ENCODE results near the gene VKORC1.

The VKORC1 gene

GRCh38 chr16:31080035-31080629 lies 14.5 kb downstream of the VKORC1 start:
- no peak overlapping the region for H3K18ac ChIP-seq (ENCODE audit: low read length)
- H2BK15ac ChIP-seq (replicated peaks; ENCODE audit: low read depth) = no peak overlapping the region
- H3K4me3 ChIP-seq (ENCODE audit: low read length) = no peak overlapping the region
- H3K4ac ChIP-seq (ENCODE audit: low read depth, low read length) = no peak overlapping the region
- H3K79me2 ChIP-seq (ENCODE audit: control insufficient read depth, insufficient read depth, low read length) = peaks cover 3% of the 10 kb centered on the region
- H3K27me3 ChIP-seq (ENCODE audit: insufficient read depth, low read length, poor library complexity) = no peaks in the 10 kb centered on the region
- H3K4me1 ChIP-seq (ENCODE audit: control insufficient read depth, low read depth, low read length) = no peaks in the 10 kb centered on the region
- no peak overlapping the region for H3K27ac ChIP-seq (ENCODE audit: low read depth, low read length)
- H3K56ac ChIP-seq (ENCODE audit: low read length) = no peak overlapping the region
- no peak overlapping the region for H4K8ac ChIP-seq (ENCODE audit: low read depth, low read length)
- WGBS (ENCODE audit: extremely low coverage, insufficient coverage, low lambda C conversion rate) = no CpG with 5 or more reads among the region's 40 CpGs
- no peak overlapping the region for H2BK5ac ChIP-seq (ENCODE audit: low read length)
- no peak overlapping the region for H4K5ac ChIP-seq (ENCODE audit: low read length)
- no peak overlapping the region for H2BK120ac ChIP-seq (ENCODE audit: low read depth, low read length)
- no peak overlapping the region for H3K4me2 ChIP-seq (ENCODE audit: low read length)
- H2AK5ac ChIP-seq (ENCODE audit: low read length) = no peak overlapping the region
- H3K36me3 ChIP-seq (ENCODE audit: control insufficient read depth, insufficient read depth, low read length) = no peaks in the 10 kb centered on the region
- no peak overlapping the region for H3K9ac ChIP-seq (ENCODE audit: low read length)
- no peak overlapping the region for H3K23ac ChIP-seq (ENCODE audit: low read length)
- DNase-seq = no peak
- peaks cover 9% of the 10 kb centered on the region for H3K79me1 ChIP-seq (ENCODE audit: low read length)

GRCh38 chr16:31079342-31079944 lies 15.2 kb downstream of the VKORC1 start:
- Histone ChIP-seq H3K27ac (ENCODE audit: low read depth, low read length) (no peak overlapping the region), H2BK5ac (ENCODE audit: low read length) (no peak overlapping the region), H3K79me1 (ENCODE audit: low read length) (peaks cover 14% of the 10 kb centered on the region), H2BK15ac (replicated peaks; ENCODE audit: low read depth) (no peak overlapping the region), H4K8ac (ENCODE audit: low read depth, low read length) (no peak overlapping the region), H3K4me1 (ENCODE audit: control insufficient read depth, low read depth, low read length) (no peaks in the 10 kb centered on the region), H3K4ac (ENCODE audit: low read depth, low read length) (no peak overlapping the region), H3K27me3 (ENCODE audit: insufficient read depth, low read length, poor library complexity) (no peaks in the 10 kb centered on the region), H4K5ac (ENCODE audit: low read length) (no peak overlapping the region), H3K23ac (ENCODE audit: low read length) (no peak overlapping the region), H3K56ac (ENCODE audit: low read length) (no peak overlapping the region), H3K79me2 (ENCODE audit: control insufficient read depth, insufficient read depth, low read length) (peaks cover 6% of the 10 kb centered on the region), H3K4me3 (ENCODE audit: low read length) (no peak overlapping the region), H2AK5ac (ENCODE audit: low read length) (no peak overlapping the region), H3K9ac (ENCODE audit: low read length) (no peak overlapping the region), H3K18ac (ENCODE audit: low read length) (no peak overlapping the region), H3K36me3 (ENCODE audit: control insufficient read depth, insufficient read depth, low read length) (no peaks in the 10 kb centered on the region), H2BK120ac (ENCODE audit: low read depth, low read length) (no peak overlapping the region), H3K4me2 (ENCODE audit: low read length) (no peak overlapping the region)
- no CpG with 5 or more reads among the region's 13 CpGs for WGBS (ENCODE audit: extremely low coverage, insufficient coverage, low lambda C conversion rate)
- DNase-seq = no peak

- DNase-seq = no peak
- Histone ChIP-seq H3K4me1 (ENCODE audit: control insufficient read depth, low read depth, low read length) (no peaks in the 10 kb centered on the region), H3K27ac (ENCODE audit: low read depth, low read length) (no peak overlapping the region), H2AK5ac (ENCODE audit: low read length) (no peak overlapping the region), H2BK15ac (replicated peaks; ENCODE audit: low read depth) (no peak overlapping the region), H3K9ac (ENCODE audit: low read length) (no peak overlapping the region), H2BK120ac (ENCODE audit: low read depth, low read length) (no peak overlapping the region), H4K5ac (ENCODE audit: low read length) (no peak overlapping the region), H3K4ac (ENCODE audit: low read depth, low read length) (no peak overlapping the region), H3K23ac (ENCODE audit: low read length) (no peak overlapping the region), H3K79me2 (ENCODE audit: control insufficient read depth, insufficient read depth, low read length) (peaks cover 6% of the 10 kb centered on the region), H3K56ac (ENCODE audit: low read length) (no peak overlapping the region), H4K8ac (ENCODE audit: low read depth, low read length) (no peak overlapping the region), H3K4me3 (ENCODE audit: low read length) (no peak overlapping the region), H3K79me1 (ENCODE audit: low read length) (peaks cover 14% of the 10 kb centered on the region), H3K4me2 (ENCODE audit: low read length) (no peak overlapping the region), H3K18ac (ENCODE audit: low read length) (no peak overlapping the region), H3K27me3 (ENCODE audit: insufficient read depth, low read length, poor library complexity) (no peaks in the 10 kb centered on the region), H2BK5ac (ENCODE audit: low read length) (no peak overlapping the region), H3K36me3 (ENCODE audit: control insufficient read depth, insufficient read depth, low read length) (no peaks in the 10 kb centered on the region)
- no CpG with 5 or more reads among the region's 15 CpGs for WGBS (ENCODE audit: extremely low coverage, insufficient coverage, low lambda C conversion rate)
Observed at GRCh38 chr16:31078597-31079341, 15.8 kb downstream of the VKORC1 start.

- Histone ChIP-seq H2AK5ac (ENCODE audit: low read length) (no peak overlapping the region), H3K4me2 (ENCODE audit: low read length) (no peak overlapping the region), H3K27ac (ENCODE audit: low read depth, low read length) (no peak overlapping the region), H2BK5ac (ENCODE audit: low read length) (no peak overlapping the region), H3K9ac (ENCODE audit: low read length) (no peak overlapping the region), H3K56ac (ENCODE audit: low read length) (no peak overlapping the region), H3K4ac (ENCODE audit: low read depth, low read length) (no peak overlapping the region), H3K36me3 (ENCODE audit: control insufficient read depth, insufficient read depth, low read length) (no peaks in the 10 kb centered on the region), H4K5ac (ENCODE audit: low read length) (no peak overlapping the region), H3K79me2 (ENCODE audit: control insufficient read depth, insufficient read depth, low read length) (peaks cover 9% of the 10 kb centered on the region), H3K4me1 (ENCODE audit: control insufficient read depth, low read depth, low read length) (no peaks in the 10 kb centered on the region), H3K79me1 (ENCODE audit: low read length) (peaks cover 14% of the 10 kb centered on the region), H3K4me3 (ENCODE audit: low read length) (no peak overlapping the region), H4K8ac (ENCODE audit: low read depth, low read length) (no peak overlapping the region), H2BK120ac (ENCODE audit: low read depth, low read length) (no peak overlapping the region), H3K18ac (ENCODE audit: low read length) (no peak overlapping the region), H2BK15ac (replicated peaks; ENCODE audit: low read depth) (no peak overlapping the region), H3K27me3 (ENCODE audit: insufficient read depth, low read length, poor library complexity) (no peaks in the 10 kb centered on the region), H3K23ac (ENCODE audit: low read length) (no peak overlapping the region)
- no peak for DNase-seq
- no CpG with 5 or more reads among the region's 30 CpGs for WGBS (ENCODE audit: extremely low coverage, insufficient coverage, low lambda C conversion rate)
Observed at GRCh38 chr16:31077592-31078396, 16.8 kb downstream of the VKORC1 start.

DNA sequence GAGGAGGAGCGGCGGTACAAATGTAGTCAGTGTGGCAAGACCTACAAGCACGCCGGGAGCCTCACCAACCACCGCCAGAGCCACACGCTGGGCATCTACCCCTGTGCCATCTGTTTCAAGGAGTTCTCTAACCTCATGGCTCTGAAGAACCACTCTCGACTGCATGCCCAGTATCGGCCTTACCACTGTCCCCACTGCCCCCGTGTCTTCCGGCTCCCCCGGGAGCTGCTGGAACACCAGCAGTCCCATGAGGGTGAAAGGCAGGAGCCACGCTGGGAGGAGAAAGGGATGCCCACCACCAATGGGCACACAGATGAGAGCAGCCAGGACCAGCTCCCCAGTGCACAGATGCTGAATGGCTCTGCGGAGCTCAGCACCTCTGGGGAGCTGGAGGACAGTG lies 17.6 kb downstream of the VKORC1 start:
- Histone ChIP-seq H3K79me2 (ENCODE audit: control insufficient read depth, insufficient read depth, low read length) (peaks cover 17% of the 10 kb centered on the region), H2BK15ac (replicated peaks; ENCODE audit: low read depth) (no peak overlapping the region), H4K5ac (ENCODE audit: low read length) (no peak overlapping the region), H3K4me1 (ENCODE audit: control insufficient read depth, low read depth, low read length) (peaks cover 1% of the 10 kb centered on the region), H3K27me3 (ENCODE audit: insufficient read depth, low read length, poor library complexity) (no peaks in the 10 kb centered on the region), H2BK5ac (ENCODE audit: low read length) (no peak overlapping the region), H3K23ac (ENCODE audit: low read length) (no peak overlapping the region), H3K4me2 (ENCODE audit: low read length) (no peak overlapping the region), H3K9ac (ENCODE audit: low read length) (no peak overlapping the region), H3K36me3 (ENCODE audit: control insufficient read depth, insufficient read depth, low read length) (no peaks in the 10 kb centered on the region), H3K4me3 (ENCODE audit: low read length) (no peak overlapping the region), H4K8ac (ENCODE audit: low read depth, low read length) (no peak overlapping the region), H3K79me1 (ENCODE audit: low read length) (peaks cover 17% of the 10 kb centered on the region), H3K18ac (ENCODE audit: low read length) (no peak overlapping the region), H3K56ac (ENCODE audit: low read length) (no peak overlapping the region), H2BK120ac (ENCODE audit: low read depth, low read length) (no peak overlapping the region), H3K27ac (ENCODE audit: low read depth, low read length) (no peak overlapping the region), H3K4ac (ENCODE audit: low read depth, low read length) (no peak overlapping the region), H2AK5ac (ENCODE audit: low read length) (no peak overlapping the region)
- no peak for DNase-seq
- WGBS (ENCODE audit: extremely low coverage, insufficient coverage, low lambda C conversion rate) = no CpG with 5 or more reads among the region's 13 CpGs

All from mesendoderm (in vitro differentiated cells).